DMS 273 (cell line): ENCODE results near the gene SUCLG1.
A peak's percentile ranks its signal among the peaks of the same experiment; 100 is the strongest.

Experiments used
- DNase-seq: peaks from one replicate; lab custom pipeline; 2025; ENCODE audit not compliant: unreplicated experiment; lab: John Stamatoyannopoulos, UW

SUCLG1 gene

DNA sequence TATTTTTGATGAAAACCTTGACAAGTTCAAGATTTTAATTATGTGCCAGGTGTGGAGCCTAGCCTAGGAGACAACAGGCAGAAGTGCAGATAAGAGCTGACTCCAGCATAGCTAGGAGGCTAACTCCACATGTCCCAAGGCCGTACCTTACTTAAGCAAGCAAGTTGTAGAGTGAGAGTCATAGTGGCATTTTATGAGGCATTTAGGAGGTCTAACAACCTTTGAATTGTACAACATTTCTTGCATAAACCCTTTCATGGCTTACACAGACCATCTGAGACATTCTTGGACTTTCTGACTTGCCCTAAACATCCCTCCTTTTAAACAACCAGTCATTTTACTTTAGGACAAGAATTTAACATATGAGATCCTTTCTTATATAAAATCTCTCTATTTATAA, 8.3 kb upstream of the SUCLG1 start:
- DNase-seq = no peak

DNA sequence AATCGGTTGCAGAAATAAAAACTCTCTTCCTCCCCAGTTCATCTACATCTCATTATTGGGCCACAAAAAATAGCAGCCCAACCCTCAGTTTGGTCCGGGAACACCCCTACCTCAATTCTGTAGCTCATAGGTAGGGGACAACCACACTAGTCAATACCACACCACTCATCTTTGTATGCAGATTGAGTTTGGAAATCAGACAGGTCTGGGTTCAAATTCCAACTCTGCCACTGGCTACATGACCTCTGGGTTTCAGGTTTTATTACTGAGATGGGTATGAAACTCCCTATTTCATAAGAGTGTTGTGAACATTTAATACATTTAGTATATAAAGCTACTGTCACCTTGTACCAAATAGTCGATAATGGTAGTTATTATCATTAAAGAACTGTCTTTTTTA, 2.2 kb upstream of the SUCLG1 start:
- no peak for DNase-seq

DNA sequence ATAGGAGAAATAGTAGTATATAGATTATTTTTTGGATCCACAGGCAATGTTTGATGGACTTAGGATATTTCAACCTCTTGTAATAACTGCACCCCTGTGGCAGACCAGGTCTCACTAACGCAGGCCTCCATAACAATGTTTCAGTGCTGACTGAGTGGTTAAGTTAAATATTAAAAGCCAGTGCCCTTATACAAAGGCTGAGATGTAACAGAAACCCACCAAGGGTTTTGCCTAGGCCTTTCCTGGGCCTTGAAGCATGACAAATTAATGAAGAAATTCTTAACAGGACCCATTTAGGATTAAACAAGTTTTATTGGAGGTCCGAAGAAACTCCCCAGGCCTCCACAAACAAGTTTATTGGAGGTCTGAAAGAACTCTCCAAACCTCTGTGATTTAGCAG, 1.6 kb upstream of the SUCLG1 start:
- no peak for DNase-seq

DNA sequence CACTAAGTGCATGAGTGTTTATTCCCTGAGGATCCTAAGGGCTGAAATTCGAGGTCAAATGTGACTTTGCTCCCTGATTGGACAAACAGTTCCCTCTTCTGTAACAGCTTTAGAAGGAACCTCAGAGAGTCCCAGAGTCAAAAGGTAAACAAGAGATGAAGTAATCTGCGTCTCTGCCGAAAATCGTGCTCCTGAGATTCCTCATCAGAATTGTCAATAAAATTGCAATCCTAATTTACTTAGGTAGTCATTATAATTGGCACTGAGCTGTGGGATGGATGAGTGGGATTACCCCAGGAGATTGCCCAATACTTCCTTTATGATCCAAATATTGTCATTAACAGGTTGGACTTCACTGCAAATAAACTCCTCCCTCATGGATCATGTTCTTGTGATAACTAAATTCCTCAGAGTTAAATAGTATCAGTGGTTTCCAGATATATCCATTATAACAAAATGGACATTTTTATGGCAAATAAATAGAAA, 907 bp upstream of the SUCLG1 start:
- DNase-seq = no peak

DNA sequence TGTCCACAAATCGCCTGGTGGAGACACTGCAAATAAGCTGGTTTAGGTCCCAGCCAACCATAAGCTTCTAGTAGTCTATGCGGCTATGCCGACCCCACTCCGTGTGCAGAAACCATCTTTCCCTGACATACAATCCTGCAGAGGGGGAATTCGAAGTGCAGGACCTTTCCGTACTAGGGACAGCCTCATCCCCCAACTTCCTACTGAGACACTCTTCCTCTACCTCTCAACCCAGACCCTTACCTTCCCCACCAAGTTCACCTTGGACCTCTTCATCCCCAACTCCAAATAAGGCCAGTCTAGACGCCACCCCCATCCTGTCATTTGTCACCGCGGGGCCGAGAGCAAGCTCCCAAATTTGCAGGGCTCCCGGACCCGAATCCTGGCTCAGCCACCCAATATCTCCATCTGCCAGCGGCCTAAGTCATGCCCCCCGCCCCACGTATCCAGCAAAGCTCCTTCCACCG, 496 bp downstream of the SUCLG1 start:
- peak; percentile 61 for DNase-seq

DNA sequence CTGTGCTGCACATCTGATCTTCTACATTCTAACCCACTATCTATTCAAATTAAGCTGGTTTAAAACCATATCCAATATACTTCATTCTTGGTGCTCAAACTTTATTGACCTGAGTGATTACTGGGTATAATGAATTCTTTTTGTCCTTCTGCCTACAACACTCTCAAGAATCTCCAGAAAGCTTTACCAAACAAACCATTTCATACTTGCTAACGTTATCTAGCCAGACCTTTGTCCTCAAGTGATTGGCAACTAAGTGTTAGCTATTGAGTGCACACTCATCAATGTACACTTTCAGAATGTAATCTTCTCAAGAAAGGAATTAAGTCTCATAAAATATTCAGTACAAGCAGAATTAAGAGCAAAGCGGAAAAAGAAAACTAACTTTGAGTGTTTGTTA, 1.4 kb downstream of the SUCLG1 start:
- no peak for DNase-seq

DNA sequence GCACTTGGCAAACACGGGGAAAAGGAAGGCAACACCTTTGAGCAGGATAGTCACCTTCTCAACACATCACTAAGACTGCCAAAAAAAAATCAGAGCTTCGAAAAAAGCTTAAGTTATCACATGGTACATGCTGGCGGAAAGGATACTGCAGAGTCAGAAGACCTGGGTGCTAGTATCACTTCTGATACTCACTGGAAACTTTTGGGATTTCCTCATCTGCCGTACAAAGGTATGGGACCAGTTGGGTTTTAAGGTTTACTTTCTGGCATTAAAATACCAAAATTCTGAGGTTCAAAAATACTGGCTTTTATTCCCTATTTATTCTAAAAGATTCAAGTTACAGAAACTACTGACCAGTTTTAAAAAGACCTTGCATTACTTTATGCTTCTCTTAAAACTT, 2.9 kb downstream of the SUCLG1 start:
- no peak for DNase-seq

DNA sequence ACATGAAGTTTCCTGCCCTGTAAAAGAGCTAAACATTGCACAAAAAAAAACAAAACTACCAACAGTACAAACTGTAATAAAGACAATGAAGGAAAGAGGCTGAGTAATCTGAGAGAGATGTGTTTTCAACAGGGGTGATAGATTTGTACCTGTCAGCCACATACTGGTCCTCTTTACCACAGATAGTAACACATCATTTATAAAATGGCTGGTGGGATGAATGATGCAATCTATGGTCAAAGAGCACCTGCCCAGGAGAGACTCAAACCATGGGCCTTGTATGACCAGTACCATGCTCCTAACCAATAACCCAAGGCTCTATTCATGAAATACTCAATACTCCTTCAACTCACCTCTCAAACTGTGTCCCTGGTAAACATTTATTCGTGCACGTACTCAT, 4.5 kb downstream of the SUCLG1 start:
- DNase-seq = no peak

DNA sequence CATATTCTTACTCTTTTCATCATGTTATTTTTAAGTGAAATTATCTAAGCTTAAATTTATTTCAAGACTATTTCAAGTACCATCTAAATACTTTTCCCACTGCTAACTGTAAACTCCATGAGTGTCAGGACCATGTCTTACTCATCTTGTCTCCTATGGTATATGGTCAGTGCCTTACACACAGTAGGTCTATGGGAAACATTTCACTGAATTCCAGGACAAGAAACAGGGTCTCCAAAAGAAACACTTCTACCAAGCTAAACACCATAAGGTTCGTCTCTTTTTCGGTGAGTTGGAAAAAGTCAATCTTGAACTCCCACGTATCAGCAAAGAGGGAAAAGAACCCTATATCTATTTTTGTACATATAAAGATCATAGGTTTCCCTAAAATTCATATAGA, 6.5 kb downstream of the SUCLG1 start:
- DNase-seq = no peak

DNA sequence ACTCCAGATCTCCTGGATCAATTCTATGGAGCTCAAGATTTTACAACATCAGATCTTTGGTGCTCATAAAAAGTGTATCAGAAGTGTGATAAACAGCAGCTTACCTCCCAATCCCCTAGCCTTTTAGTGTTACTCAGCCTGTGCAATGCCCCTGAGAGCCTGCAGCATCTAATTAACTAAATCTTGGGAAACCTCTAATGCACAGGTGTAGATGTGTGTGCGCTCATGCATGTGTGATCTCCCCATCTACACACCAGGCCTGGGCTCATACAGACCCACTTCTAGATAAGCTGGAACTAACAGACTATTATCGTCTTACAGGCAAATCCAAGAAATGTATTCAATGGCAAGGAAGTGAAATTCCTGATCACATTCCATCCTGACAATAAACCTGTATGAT, 7.5 kb downstream of the SUCLG1 start:
- DNase-seq = no peak

DNA sequence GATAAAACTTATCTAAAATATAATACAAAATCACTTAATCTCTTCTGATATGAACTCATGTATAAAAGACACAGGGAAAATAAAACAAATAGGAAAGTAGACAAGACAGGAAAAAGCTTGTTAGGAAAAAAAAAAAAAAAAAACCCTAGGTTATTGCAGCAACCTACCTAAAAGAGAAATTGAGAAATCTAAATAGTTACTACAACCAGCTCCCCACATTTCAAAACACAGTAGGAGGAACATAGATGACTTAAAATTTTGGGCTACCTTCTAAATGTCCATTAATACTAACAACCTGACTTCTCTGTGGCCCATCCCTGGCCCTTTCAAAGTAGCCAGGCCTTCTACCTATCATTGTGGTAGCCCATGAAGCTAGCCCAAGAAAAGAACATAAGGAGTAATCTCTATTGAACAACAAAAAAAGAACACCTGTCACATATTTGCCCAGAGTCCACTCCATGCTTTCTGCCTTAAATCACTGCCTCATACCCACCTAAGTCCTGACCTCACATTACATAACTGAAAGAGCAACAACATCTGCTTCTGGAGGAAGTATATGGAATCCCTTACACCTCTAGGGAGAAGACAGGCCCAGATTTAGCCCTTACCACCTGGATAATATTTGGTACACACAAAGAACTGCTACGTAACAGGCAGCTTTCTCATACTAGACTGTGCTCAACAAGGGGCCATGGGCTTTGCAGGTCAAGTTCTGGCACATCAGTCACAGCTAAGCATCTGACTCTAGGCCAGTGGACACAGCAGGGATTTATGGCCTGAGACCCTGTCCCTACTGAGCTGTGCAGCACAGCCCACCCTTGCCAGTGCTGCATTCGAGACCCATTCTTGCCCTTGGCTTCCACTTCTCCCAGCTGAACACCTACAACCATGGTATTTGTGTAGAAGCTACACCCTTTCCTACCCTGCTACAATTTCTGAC, 8.5 kb downstream of the SUCLG1 start:
- peak; percentile 65 for DNase-seq

DNA sequence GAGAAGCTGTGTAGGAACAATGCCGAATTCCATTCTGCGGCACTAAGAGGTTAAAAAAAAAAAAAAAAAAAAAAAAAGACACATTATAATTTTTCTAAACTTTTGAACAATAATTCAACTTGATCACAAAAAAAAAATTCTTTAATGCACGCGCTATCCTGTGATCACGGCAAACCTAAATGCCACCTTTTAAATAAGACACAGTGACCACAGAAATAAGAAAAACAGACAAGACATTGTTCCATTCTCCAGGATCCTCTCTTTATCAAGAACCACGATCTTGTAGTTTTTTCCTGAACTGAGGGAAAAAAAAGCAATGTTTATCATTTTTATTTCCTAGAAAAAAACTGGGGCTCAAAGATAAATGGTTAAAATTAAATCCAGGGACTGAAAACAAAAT, 9.4 kb downstream of the SUCLG1 start:
- no peak for DNase-seq

DNA sequence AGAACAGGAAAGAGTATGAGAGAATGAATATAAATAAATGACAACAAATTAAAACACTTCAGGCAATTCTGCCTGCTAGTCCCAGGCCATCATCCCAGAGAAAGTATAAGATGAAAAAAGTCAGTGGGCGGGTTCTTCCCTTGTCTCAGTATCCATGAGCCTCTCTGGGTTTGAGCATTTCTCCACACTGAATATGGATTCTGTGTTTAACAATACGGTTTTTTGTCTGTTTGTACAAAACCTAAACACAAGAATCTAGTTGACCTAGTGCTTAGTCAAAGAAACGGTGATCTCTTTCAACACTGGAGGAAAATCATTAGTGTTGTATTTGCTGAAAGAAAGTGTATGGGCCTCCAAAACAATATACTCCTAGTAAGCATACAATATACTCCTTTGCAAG, 10.0 kb downstream of the SUCLG1 start:
- DNase-seq = no peak

DNA sequence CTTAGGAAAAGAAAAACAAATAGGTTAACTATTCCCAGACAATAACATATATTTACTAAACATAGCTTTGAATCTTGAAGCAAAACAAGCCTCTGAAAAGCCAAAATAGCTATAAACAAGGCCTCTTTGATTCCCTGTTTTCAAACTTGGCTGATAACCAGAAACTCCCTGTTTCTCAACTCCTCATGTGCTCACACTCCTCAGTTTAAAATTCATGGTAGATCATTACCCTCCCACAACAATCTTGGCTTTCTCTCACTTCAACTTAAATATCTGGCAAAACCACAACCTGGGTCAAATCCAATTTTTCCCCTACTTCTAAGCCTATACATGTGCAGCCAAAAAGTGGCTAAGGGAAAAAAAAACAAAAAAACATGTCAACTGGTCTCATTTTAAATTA, 15.6 kb downstream of the SUCLG1 start:
- no peak for DNase-seq

DNA sequence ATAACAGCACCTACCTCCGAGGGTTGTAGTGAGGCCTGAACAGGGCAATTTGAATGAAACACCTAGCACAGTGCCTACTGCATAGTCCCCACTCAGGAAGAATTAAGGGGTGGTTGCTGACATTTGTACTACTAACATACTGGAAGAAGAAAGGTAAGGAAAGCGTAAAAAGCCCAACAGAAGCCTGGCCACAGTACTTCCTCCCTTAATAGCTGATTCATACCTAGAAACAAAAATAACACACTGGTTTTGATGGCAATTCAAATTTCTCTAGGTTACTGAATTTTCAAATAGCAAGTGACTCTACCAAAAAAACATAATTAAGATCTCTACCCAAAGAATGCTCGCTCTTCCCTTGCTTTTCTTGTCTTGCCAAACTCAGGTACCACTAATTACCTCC, 16.2 kb downstream of the SUCLG1 start:
- DNase-seq = no peak

DNA sequence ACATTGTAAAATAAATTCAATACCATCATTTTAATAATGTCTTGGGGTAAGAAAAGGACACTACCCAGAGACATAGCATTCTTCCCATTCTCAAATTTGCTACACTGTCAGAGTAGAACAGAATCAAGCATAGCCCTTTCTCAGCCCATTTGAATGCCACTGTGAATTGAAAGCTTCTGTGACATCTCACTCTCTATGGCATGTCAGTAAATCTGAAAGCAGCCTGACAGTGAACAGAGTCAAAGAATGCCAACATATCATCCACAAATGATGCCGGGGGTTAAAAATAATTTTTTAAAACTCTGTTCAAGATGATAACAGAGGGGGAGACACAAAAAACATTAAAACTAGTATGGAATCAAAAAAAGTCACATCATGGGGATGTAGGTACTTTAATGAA, 17.6 kb downstream of the SUCLG1 start:
- no peak for DNase-seq

DNA sequence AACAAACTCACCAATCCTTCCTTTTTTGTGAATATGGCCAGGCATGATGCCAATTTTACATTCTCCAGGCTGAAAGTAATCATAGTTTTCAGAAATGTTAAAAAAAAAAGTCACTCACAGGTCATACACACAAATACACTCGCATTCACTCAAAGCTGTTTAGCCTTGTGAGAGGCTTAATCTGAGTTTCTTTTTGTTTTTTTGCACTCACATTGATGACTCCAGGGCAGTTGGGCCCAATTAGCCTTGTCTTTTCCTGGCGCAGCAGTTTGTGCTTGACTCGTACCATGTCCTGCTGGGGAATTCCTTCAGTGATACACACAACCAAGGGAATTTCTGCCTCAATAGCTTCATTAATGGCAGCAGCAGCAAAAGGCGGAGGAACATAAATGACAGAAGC, 18.0 kb downstream of the SUCLG1 start:
- DNase-seq = no peak

DNA sequence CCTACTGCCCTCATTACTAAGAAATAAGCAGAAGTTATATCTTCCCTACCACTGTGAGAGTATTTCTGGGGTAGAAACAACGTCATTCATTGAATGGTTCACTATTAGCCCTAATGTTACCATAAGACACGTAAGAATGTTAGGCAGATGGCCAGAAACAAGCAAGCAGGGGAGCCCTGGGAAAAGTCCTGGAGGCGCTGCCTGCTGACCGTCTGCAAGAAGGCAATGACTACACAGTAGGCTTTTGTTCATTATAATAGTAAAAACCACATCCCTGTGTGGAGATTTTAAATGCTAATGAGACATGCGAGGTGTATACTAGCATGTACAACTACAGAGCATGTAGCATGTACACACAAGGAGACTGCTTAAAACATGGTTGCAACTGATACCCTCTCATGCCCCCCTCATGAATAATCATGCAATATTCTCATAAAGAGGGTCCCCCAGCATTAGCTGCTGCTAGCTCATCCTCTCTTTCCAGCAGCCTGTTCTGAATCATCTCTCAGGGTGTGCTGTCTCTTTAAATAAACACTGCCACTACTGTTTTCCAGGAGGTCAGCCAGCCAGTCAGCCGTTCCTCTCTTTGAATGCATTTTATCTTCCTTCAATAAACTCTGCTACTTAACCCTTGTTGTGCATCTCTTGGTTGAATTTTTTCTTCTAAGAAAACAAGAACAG, 23.6 kb downstream of the SUCLG1 start:
- DNase-seq = no peak

DNA sequence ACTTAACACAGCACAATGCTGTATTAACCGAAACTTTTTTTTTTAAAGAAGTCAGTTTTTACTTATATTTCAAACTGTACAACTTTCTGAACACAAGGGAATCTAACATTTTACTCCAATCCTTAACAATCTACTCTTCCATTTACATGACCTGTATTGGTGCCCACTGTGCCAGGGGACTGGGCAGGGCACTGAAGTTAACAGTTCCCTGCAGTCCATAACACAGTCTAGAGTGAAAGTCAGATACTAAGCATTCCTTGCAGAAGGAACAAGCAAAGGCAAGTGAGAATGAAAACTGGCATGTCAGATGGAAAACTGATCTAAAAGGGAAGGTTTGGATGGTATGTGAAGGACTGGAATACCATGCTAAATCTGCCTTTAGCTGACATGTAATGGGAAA, 29.8 kb downstream of the SUCLG1 start:
- DNase-seq = no peak

DNA sequence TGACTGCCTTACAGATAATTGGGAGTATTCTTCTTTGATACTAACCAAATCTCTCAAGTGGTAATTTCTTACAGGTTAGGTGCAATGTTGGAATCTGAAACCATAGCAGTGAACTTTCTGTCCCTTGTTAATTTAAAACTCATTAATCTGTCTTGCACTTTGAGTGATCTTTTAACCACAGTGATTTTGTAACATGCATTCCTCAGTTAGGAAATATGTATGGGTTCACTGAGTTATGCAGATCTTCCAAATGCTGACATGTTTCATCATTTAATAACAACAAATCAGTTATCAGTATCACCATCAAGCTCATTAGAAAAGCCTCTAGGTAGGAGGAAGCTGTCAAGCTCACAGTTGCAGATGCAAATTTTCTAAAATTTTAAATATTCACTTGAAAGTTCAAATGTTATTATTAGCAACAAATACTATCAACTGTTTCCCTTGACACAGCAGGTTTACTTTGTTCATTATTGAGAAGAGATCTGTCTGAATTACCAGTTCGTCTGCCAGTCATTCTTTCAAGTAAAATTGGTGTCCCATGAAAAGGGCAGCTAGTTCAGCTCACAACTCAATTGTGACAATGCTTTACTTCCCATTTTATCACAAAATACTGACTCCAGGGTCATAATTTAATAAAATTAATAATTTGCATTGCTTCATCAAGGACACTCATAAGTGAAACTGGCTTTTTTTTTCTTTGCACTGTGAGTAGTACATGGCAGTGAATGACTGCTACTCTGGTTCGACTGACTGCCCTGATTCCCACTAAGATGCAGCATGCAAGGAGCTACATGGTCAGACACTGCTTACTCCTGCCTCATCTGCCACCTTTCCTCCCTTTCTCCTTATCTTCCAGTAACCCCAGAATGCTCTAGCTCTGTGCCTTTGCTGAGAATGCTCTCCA, 31.6 kb downstream of the SUCLG1 start:
- no peak for DNase-seq

DNA sequence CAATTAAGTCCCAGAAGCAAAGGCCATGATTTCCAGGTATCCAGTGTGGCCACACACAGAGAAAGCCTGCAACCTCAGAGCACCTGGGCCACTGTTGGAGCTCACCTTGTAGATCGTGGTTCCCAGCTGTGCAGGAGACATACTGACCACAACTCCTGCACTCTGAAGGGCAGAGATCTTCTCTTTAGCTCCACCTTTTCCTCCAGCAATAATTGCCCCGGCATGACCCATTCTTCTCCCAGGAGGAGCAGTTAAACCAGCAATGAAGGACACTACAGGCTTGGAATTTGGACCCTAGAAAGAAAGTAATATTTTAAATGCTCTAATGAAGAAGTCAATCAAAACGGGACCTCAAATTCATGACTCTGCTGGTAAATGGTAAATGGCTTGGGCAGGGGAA, 33.8 kb downstream of the SUCLG1 start:
- no peak for DNase-seq
